ENCODE measurements around the gene KCTD1. TPM values are rescaled to one million over a fixed set of nuclear protein-coding genes. Genes with fewer than 3 reads are reported as not detected.
A peak's percentile ranks its signal among the peaks of the same experiment; 100 is the strongest.

Gene KCTD1
- 1 to 10 TPM; 3.2 to 4.2 TPM for total RNA-seq

DNA sequence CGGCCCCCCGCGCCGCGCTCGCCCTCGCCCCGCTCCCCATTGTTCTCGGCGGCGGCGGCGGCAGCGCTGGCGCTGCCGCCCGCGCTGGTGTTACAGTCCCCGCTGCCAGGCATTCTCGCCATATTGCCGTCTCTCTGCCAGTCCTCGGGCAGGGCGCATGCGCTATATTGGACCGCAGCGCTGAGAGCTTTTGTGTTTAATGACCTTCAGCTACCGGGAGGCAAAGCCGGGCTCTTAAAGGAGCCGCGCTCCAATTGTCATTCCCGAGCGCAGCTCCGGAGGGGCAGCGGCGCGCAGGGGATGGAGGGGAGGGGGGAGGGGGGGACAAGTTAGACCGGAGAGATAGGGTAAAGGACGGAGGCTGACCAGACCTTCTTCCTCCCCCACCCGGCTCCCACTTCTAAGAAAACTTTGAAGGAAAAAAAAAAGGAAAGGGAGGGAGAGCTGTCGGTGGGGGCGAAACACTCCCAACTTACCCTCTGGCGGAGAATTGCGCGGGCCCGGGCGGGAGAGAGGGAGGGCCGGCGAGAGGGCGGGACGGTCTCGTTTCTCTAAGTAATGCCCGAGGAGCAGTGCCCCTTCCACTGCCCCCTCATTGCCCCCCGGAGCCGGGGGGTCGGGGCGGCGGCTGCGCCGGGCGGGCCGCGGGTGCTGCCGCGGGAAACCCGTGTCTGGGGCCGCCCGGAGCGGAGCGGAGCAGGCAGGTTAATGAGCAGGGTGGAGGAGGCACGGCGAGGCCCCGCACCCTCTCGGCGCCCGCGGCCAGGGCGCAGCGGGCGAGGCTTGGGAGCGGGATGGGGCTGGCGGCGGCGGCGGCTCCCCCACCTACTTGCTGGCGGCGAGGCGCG lies at the start of gene KCTD1:
Gene KCTD1, minus strand, starts transcription at position 139 of the 848 bp plus-strand sequence. Its CDS starts 17 bp downstream, at position 122.
- Mint-ChIP-seq H3K27me3 (peaks cover 38% of the 10 kb centered on the region), H3K9me3 (ENCODE audit: low read depth) (no peaks in the 10 kb centered on the region), H3K4me1 (peaks cover 28% of the 10 kb centered on the region), H3K4me3 (peak within 1 kb of the TSS; percentile 73), H3K36me3 (ENCODE audit: low read depth) (peaks cover 8% of the 10 kb centered on the region), H3K27ac (no peak within 1 kb of the TSS)
- intact Hi-C loops (cut with DNase I, micrococcal nuclease) = loop anchor here in 1 of 2 experiments (1.0 to 10.0 kb wide), 4 partner anchors 108 to 458 kb away; partner anchors contain the start of genes SS18 and TAF4B
- ChIA-PET POLR2A (no interaction called here), CTCF (interaction anchor here (1.0 to 1.4 kb wide), 3 partner anchors 26 to 167 kb away, joined by 3 read pairs; no protein-coding TSS in a partner anchor)
- DNase-seq = peak; percentile 87
- peak; percentile 80 for ATAC-seq

DNA sequence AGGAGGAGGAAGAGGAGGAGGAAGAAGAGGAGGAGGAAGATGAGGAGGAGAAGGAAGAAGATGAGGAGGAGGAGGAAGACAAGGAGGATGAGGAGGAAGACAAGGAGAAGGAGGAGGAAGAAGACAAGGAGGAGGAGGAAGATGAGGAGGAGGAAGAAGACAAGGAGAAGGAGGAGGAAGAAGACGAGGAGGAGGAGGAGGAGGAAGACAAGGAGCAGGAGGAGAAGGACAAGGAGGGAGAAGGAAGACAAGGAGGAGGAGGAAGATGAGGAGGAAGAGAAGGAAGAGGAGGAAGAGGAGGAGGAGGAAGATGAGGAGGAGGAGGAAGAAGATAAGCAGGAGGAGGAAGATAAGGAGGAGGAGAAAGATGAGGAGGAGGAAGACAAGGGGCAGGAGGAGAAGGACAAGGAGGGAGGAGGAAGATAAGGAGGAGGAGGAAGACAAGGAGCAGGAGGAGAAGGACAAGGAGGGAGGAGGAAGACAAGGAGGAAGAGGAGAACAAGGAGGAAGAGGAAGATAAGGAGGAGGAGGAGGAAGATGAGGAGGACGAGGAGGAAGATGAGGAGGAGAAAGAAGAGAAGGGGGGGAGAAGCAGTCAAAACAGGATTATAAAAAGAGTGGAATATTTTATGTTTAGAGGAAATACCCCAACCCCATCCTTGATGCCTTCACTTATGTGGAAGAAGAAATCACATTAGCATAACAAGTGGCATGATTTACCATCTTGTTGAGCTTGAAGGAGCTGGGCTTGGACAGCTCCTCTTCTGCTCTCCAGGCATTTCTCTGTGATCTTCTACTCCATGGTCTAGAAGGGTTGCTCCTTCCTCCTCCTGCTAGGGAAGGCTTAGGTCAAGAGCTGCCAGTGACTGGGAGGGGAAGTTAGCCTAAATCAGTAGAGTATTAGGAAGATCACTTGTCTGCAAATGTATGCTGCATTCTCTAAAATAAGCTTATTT lies 45.3 kb upstream of the KCTD1 start:
- no peaks in the 10 kb centered on the region for H3K36me3 Mint-ChIP-seq (ENCODE audit: low read depth)
- ChIA-PET POLR2A (no interaction called here), CTCF (no interaction called here)
- peaks cover 13% of the 10 kb centered on the region for H3K27me3 Mint-ChIP-seq
- no peaks in the 10 kb centered on the region for H3K9me3 Mint-ChIP-seq (ENCODE audit: low read depth)
- DNase-seq (no peak), ATAC-seq (no peak)
- H3K27ac Mint-ChIP-seq = no peak overlapping the region
- no peak overlapping the region for H3K4me3 Mint-ChIP-seq
- H3K4me1 Mint-ChIP-seq = no peaks in the 10 kb centered on the region
- intact Hi-C loops (cut with DNase I, micrococcal nuclease) = no loop called here

DNA sequence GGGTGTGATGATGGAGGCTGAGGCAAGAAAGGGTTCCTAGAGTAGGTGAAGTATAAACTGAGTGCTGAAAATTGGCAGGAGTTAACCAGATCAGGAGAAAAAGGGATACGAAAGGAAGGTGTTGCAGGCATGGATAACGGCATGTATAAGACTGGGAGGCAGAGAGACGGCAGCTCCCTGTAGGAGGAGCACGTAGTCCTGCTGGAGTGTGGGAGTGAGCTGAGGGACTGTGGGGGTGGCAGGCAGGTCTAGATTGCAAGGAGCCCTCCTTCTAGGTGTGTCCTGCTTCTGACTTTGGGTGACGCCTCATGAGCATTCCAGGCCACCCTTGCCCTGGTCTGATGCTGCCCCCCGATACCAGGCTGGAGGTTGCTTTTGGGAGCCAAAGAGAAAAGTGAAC lies 36.4 kb upstream of the KCTD1 start:
- ATAC-seq (no peak), DNase-seq (no peak)
- ChIA-PET CTCF (no interaction called here), POLR2A (no interaction called here)
- Mint-ChIP-seq H3K4me3 (no peak overlapping the region), H3K27ac (no peak overlapping the region), H3K36me3 (ENCODE audit: low read depth) (no peaks in the 10 kb centered on the region), H3K27me3 (peaks cover 7% of the 10 kb centered on the region), H3K9me3 (ENCODE audit: low read depth) (no peaks in the 10 kb centered on the region), H3K4me1 (no peaks in the 10 kb centered on the region)
- intact Hi-C loops (cut with DNase I, micrococcal nuclease) = no loop called here

DNA sequence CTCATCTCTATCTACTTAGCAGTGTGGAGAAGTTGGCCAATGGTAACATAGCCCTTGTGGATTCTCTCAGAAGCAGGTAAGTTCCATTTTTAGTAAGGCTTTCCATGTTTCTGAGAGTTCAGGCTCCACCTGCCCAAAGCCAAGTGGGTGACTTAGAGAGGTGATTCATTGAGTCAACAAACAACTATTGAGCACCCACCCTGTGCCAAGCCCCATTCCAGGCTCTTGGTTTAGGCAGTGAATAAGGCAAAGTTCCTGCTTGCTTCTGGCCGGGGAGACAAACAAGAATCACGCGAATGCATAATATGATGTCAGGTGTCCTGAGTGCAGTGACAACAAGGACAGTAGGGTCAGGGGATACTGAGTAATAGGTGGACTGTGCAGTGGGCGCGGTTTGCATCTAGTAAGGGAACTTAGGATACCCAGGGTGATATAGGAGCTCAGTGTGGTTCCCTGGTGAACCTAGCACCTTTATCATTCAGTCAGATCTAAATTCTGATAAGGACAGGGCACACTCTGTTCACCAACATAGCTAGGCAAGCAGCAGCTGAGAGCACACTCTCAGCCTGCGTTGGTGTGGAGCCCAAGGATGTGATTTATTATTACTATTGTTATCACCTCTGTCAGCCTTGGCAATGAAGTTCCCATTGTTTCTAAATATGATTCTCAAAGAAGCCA lies 31.7 kb upstream of the KCTD1 start:
- H3K4me3 Mint-ChIP-seq = no peak overlapping the region
- no peaks in the 10 kb centered on the region for H3K9me3 Mint-ChIP-seq (ENCODE audit: low read depth)
- ChIA-PET POLR2A (no interaction called here), CTCF (no interaction called here)
- intact Hi-C loops (cut with DNase I, micrococcal nuclease) = no loop called here
- no peaks in the 10 kb centered on the region for H3K36me3 Mint-ChIP-seq (ENCODE audit: low read depth)
- no peak for ATAC-seq
- DNase-seq = no peak
- H3K4me1 Mint-ChIP-seq = peaks cover 6% of the 10 kb centered on the region
- no peak overlapping the region for H3K27ac Mint-ChIP-seq
- H3K27me3 Mint-ChIP-seq = peaks cover 33% of the 10 kb centered on the region

DNA sequence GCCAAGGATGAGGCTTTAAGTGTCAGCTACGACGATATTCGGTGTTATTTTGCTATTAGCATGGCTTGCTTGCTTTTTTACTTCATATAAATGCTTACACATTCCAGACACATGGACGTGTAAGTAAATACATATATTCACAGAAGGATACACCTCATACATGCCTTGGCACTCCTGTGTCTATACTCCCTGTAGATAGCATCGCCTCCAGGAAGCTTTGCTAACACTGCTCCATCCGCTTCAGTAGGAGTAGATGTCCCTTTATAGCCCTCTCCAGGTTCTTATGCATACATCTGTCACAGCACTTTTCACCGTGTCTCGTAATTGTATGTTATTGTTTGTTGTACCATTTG lies 27.5 kb upstream of the KCTD1 start:
- peaks cover 8% of the 10 kb centered on the region for H3K4me1 Mint-ChIP-seq
- H3K9me3 Mint-ChIP-seq (ENCODE audit: low read depth) = no peaks in the 10 kb centered on the region
- H3K4me3 Mint-ChIP-seq = peak overlapping the region; percentile 48
- ATAC-seq = no peak
- ChIA-PET POLR2A (no interaction called here), CTCF (interaction anchor here (1.6 kb wide), 1 partner anchor 192 kb away, joined by 4 read pairs; no protein-coding TSS in a partner anchor)
- no peaks in the 10 kb centered on the region for H3K36me3 Mint-ChIP-seq (ENCODE audit: low read depth)
- H3K27me3 Mint-ChIP-seq = peaks cover 42% of the 10 kb centered on the region
- intact Hi-C loops (cut with DNase I, micrococcal nuclease) = no loop called here
- DNase-seq = no peak
- H3K27ac Mint-ChIP-seq = no peak overlapping the region

DNA sequence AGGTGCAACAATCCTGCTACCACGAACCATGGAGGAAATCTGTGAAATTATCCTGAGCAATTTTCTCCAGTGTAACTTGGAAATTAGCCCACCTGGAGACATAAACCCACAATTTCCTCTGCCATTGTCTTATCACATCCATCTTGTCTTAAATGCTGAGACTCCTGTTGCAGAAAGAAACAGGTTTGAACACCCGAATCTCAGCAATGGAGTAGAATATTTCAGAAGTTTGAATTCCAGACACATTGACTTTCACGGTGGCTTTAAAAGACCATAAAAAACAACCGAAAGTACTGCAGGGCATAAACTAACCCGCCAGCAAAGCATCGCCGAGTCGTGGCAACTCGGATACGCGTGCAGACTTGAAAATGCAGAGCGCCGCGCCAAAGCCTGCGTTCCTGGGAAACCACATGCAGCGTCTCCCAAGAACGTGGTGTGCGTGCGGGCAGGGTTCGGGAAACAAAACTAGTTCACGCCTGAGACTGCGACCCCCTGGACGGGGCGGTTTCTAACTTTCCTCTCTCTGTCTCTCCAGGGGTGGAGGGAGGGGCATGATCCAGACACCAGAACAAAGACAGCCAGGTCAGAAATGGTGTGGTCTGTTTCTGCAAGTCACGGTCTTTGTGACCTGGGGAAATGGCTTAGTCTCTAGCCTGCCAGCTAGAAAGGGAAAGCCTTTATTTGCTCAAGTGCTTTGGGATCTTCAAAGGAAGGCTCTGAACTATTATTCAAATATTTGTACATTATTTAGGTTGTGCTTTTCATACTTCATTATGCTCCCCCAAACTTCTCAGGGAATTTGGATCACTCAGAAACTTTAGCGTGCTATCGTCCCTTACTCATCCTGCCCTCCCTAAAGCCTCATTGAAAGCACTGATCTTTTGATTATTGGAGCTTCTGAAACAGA lies 26.9 kb upstream of the KCTD1 start:
- peak; percentile 24 for DNase-seq
- Mint-ChIP-seq H3K27me3 (peaks cover 41% of the 10 kb centered on the region), H3K4me1 (peaks cover 8% of the 10 kb centered on the region), H3K9me3 (ENCODE audit: low read depth) (no peaks in the 10 kb centered on the region), H3K36me3 (ENCODE audit: low read depth) (no peaks in the 10 kb centered on the region), H3K4me3 (peak overlapping the region; percentile 48), H3K27ac (no peak overlapping the region)
- no peak for ATAC-seq
- ChIA-PET POLR2A (no interaction called here), CTCF (no interaction called here)
- intact Hi-C loops (cut with DNase I, micrococcal nuclease) = no loop called here

DNA sequence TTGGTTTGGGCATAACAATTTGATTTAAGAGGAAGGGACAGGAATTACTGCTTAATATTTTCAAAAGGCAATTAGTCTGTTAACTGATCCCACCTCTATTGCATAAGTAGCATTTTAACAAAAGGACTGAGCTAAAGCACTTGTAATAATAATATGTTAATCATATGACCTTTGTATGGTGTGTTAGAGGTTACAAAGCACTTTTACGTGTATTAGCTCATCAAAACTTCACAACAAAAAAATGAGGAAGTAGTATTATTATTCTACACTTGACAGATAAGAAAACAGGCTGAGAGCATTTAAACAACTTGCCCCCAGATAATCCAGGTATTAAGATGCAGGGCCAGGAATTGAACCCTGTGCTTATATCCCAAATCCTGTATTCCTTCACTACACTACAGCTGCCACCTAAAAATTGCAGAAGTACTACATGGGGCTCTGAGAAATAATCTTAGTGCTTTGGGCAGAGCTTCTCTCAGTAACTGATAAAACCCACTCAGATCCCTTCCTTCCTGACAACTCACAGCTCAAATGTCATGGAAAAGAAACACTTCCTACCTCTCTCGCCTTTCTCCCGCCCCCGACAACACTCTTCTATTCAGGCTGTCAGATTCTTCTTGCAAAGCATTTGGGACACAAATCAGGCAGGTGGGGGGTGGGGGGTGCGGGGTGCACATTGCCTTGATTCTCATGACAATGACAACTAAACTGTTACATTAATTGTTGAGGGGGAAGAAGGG lies 20.7 kb upstream of the KCTD1 start:
- Mint-ChIP-seq H3K36me3 (ENCODE audit: low read depth) (no peaks in the 10 kb centered on the region), H3K27me3 (peaks cover 9% of the 10 kb centered on the region), H3K4me1 (no peaks in the 10 kb centered on the region), H3K4me3 (no peak overlapping the region), H3K9me3 (ENCODE audit: low read depth) (no peaks in the 10 kb centered on the region), H3K27ac (no peak overlapping the region)
- ChIA-PET CTCF (interaction anchor here (0.7 to 1.0 kb wide), 2 partner anchors 59 to 96 kb away, joined by 3 to 4 read pairs; no protein-coding TSS in a partner anchor), POLR2A (interaction anchor here (0.6 kb wide), 1 partner anchor 57 kb away, joined by 3 read pairs; no protein-coding TSS in a partner anchor)
- intact Hi-C loops (cut with DNase I, micrococcal nuclease) = loop anchor here in 1 of 2 experiments (10.0 kb wide), 1 partner anchor 56 kb away; no protein-coding TSS in a partner anchor
- DNase-seq = no peak
- ATAC-seq = no peak

DNA sequence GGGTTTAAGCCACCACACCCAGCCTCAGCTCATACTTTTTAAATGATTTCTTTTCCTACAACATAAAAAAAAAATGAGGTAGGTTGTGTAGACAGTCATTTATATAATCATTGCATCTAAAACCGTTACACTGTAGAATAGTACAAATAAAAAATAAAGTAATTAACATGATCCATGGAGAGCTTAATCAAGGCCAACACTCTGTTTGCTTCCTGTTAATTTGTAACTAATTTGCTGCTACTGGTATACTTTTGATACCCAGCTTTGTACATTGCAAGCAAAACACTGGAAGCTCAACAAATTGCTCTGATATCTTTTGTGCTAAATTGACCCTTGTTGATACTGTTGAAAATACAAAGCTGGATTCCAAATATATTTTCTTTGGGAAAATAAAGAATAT lies 20.2 kb upstream of the KCTD1 start:
- H3K27me3 Mint-ChIP-seq = peaks cover 7% of the 10 kb centered on the region
- no peak overlapping the region for H3K4me3 Mint-ChIP-seq
- no peak overlapping the region for H3K27ac Mint-ChIP-seq
- ChIA-PET CTCF (interaction anchor here (0.7 to 1.0 kb wide), 2 partner anchors 58 to 96 kb away, joined by 3 to 4 read pairs; no protein-coding TSS in a partner anchor), POLR2A (no interaction called here)
- DNase-seq = no peak
- intact Hi-C loops (cut with DNase I, micrococcal nuclease) = loop anchor here in 1 of 2 experiments (10.0 kb wide), 1 partner anchor 56 kb away; no protein-coding TSS in a partner anchor
- H3K36me3 Mint-ChIP-seq (ENCODE audit: low read depth) = no peaks in the 10 kb centered on the region
- H3K9me3 Mint-ChIP-seq (ENCODE audit: low read depth) = no peaks in the 10 kb centered on the region
- ATAC-seq = no peak
- H3K4me1 Mint-ChIP-seq = no peaks in the 10 kb centered on the region

DNA sequence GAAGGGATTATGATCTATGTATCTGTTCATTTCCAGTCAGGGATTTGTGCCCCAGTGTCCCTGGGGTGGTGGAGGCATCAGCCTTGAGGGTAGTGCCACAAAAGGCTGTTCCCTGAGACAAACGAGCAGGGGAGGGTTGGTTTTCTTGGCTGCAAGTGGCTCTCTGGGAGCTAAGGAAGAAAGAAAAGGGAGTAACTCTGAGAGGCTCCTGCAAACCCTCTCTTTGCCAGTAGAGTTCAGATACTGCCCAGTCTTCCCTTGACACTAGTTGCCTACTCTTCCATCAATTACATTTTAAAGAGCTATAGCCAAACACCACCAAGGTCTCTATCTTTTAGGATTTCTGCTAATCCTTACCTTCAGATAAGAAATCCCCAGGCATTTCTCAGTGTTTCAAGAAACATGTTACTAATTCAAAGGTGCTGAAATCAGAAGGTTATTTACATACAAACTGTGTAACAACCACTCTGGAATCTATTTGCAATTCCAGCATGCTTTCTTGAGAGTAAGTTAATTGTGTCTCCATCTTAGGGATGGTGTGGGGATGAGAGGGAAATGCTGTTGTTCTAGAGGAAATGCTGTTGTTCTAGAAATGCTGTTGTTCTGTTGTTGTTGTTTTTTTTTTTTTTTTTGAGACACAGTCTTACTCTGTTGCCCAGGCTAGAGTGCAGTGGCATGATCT lies 18.7 kb upstream of the KCTD1 start:
- no peaks in the 10 kb centered on the region for H3K4me1 Mint-ChIP-seq
- no peak overlapping the region for H3K4me3 Mint-ChIP-seq
- ChIA-PET POLR2A (no interaction called here), CTCF (no interaction called here)
- no peak overlapping the region for H3K27ac Mint-ChIP-seq
- no peak for DNase-seq
- no peaks in the 10 kb centered on the region for H3K36me3 Mint-ChIP-seq (ENCODE audit: low read depth)
- intact Hi-C loops (cut with DNase I, micrococcal nuclease) = loop anchor here in 1 of 2 experiments (10.0 kb wide), 1 partner anchor 58 kb away; no protein-coding TSS in a partner anchor
- ATAC-seq = no peak
- no peaks in the 10 kb centered on the region for H3K9me3 Mint-ChIP-seq (ENCODE audit: low read depth)
- H3K27me3 Mint-ChIP-seq = peaks cover 7% of the 10 kb centered on the region
